HEK293 (cell line): ENCODE data around the gene MRPL28.

Source experiments
- CTCF ChIA-PET: fragments of 350-600 bp; formaldehyde crosslinking; extraction: SDS; loops from one replicate; lab custom pipeline; 2021; ENCODE audit warnings: antibody characterized with exemption; lab: Yijun Ruan, JAX
- POLR2A ChIA-PET: fragments of 300-600 bp; formaldehyde crosslinking; extraction: SDS; loops from one replicate; lab custom pipeline; 2020; ENCODE audit warnings: antibody characterized with exemption, inconsistent platforms; lab: Yijun Ruan, JAX
- H3K27ac ChIP-seq: fragments of 200-500 bp; sonication (Bioruptor generic); 2 replicates; pipeline ENCODE4 v1.5.1; 2014; ENCODE audit warnings: low read depth, low read length, control low read depth, inconsistent platforms; ENCODE audit errors: extremely low read depth
- H3K36me3 ChIP-seq, 2 experiments: fragments of 200-500 bp in 1 of 2; sonication (Bioruptor generic) in 1 of 2; 1 replicate in 1 of 2; 2 replicates in 1 of 2; pipeline ENCODE4 v1.5.1; 2014 to 2017; ENCODE audit warnings: inconsistent platforms in 2 of 2, low read length in 2 of 2; ENCODE audit not compliant: control insufficient read depth in 2 of 2, insufficient read depth in 1 of 2
- H3K4me1 ChIP-seq: fragments of 200-500 bp; sonication (Bioruptor generic); 2 replicates; pipeline ENCODE4 v1.5.1; 2014; ENCODE audit warnings: mild to moderate bottlenecking, low read length, inconsistent platforms; ENCODE audit not compliant: control insufficient read depth, insufficient read depth
- H3K4me3 ChIP-seq: 2 replicates; pipeline ENCODE4 v1.5.1; 2011; ENCODE audit warnings: low read depth, mild to moderate bottlenecking, control low read depth, low read length, moderate library complexity
- H3K9me3 ChIP-seq: fragments of 200-500 bp; sonication (Bioruptor generic); 2 replicates; pipeline ENCODE4 v1.5.1; 2014; ENCODE audit warnings: low read depth, low read length, inconsistent platforms; ENCODE audit not compliant: control insufficient read depth, insufficient read depth
- KLF1 ChIP-seq: fragments of 450-650 bp; formaldehyde crosslinking; IDR thresholded peaks from 2 replicates; pipeline ENCODE4 v1.5.1; 2016; ENCODE audit warnings: missing biosample characterization, missing genetic modification characterization
- KLF10 ChIP-seq: fragments of 450-650 bp; IDR thresholded peaks from 2 replicates; pipeline ENCODE4 v1.5.1; 2018; ENCODE audit warnings: missing biosample characterization, mild to moderate bottlenecking, missing genetic modification characterization
- KLF7 ChIP-seq: fragments of 450-650 bp; formaldehyde crosslinking; IDR thresholded peaks from 2 replicates; pipeline ENCODE4 v1.5.1; 2016; ENCODE audit warnings: missing biosample characterization, missing genetic modification characterization, borderline replicate concordance
- MYNN ChIP-seq: fragments of 450-650 bp; formaldehyde crosslinking; IDR thresholded peaks from 2 replicates; pipeline ENCODE4 v1.5.1; 2016; ENCODE audit warnings: missing biosample characterization, missing genetic modification characterization, borderline replicate concordance
- SALL2 ChIP-seq: fragments of 450-650 bp; formaldehyde crosslinking; IDR thresholded peaks from 2 replicates; pipeline ENCODE4 v1.5.0; 2017; ENCODE audit warnings: missing biosample characterization, mild to moderate bottlenecking, missing genetic modification characterization, borderline replicate concordance
- SCRT2 ChIP-seq: fragments of 450-650 bp; formaldehyde crosslinking; IDR thresholded peaks from 2 replicates; pipeline ENCODE4 v1.5.1; 2016; ENCODE audit warnings: missing biosample characterization, missing genetic modification characterization
- YY2 ChIP-seq: fragments of 450-650 bp; formaldehyde crosslinking; IDR thresholded peaks from 2 replicates; pipeline ENCODE4 v1.5.1; 2016; ENCODE audit warnings: missing biosample characterization, missing genetic modification characterization
- ZFHX2 ChIP-seq: fragments of 450-650 bp; formaldehyde crosslinking; conservative IDR thresholded peaks from 2 replicates; pipeline ENCODE4 v1.5.1; 2016; ENCODE audit warnings: missing biosample characterization, missing genetic modification characterization
- ZNF114 ChIP-seq: fragments of 450-650 bp; formaldehyde crosslinking; IDR thresholded peaks from 2 replicates; pipeline ENCODE4 v1.5.0; 2017; ENCODE audit warnings: missing biosample characterization, missing genetic modification characterization
- ZNF121 ChIP-seq: fragments of 450-650 bp; formaldehyde crosslinking; IDR thresholded peaks from 2 replicates; pipeline ENCODE4 v1.5.1; 2016; ENCODE audit warnings: missing biosample characterization, missing genetic modification characterization
- ZNF174 ChIP-seq: fragments of 450-650 bp; formaldehyde crosslinking; IDR thresholded peaks from 2 replicates; pipeline ENCODE4 v1.5.0; 2017; ENCODE audit warnings: missing biosample characterization, mild to moderate bottlenecking, missing genetic modification characterization
- ZNF18 ChIP-seq: fragments of 450-650 bp; formaldehyde crosslinking; IDR thresholded peaks from 2 replicates; pipeline ENCODE4 v1.5.1; 2016; ENCODE audit warnings: missing biosample characterization, missing genetic modification characterization
- ZNF274 ChIP-seq, 2 experiments: fragments of 200-500 bp in 1 of 2; fragments of 450-650 bp in 1 of 2; sonication (Bioruptor generic) in 1 of 2; formaldehyde crosslinking in 1 of 2; IDR thresholded peaks; 2 replicates each; pipeline versions ENCODE4 v1.5.1 to v1.6.1; 2014 to 2016; ENCODE audit warnings: borderline replicate concordance in 1 of 2, inconsistent platforms in 1 of 2, low read length in 1 of 2, missing biosample characterization in 1 of 2, missing genetic modification characterization in 1 of 2
- ZNF600 ChIP-seq: fragments of 450-650 bp; formaldehyde crosslinking; IDR thresholded peaks from 2 replicates; pipeline ENCODE4 v1.5.1; 2016; ENCODE audit warnings: missing biosample characterization, missing genetic modification characterization
- ZNF623 ChIP-seq: fragments of 450-650 bp; formaldehyde crosslinking; IDR thresholded peaks from 2 replicates; pipeline ENCODE4 v1.5.1; 2016; ENCODE audit warnings: missing biosample characterization, missing genetic modification characterization
- ZNF639 ChIP-seq: fragments of 450-650 bp; formaldehyde crosslinking; IDR thresholded peaks from 2 replicates; pipeline ENCODE4 v1.5.1; 2016; ENCODE audit warnings: missing biosample characterization, missing genetic modification characterization
- ZNF660 ChIP-seq: fragments of 450-650 bp; IDR thresholded peaks from 2 replicates; pipeline ENCODE4 v1.5.1; 2018; ENCODE audit warnings: missing biosample characterization, mild to moderate bottlenecking, missing genetic modification characterization
- ZNF664 ChIP-seq: fragments of 450-650 bp; formaldehyde crosslinking; IDR thresholded peaks from 2 replicates; pipeline ENCODE4 v1.5.1; 2016; ENCODE audit warnings: missing biosample characterization, missing genetic modification characterization
- ZNF792 ChIP-seq: fragments of 450-650 bp; formaldehyde crosslinking; IDR thresholded peaks from 2 replicates; pipeline ENCODE4 v1.5.1; 2016; ENCODE audit warnings: missing biosample characterization, missing genetic modification characterization
- TF ChIP-seq, protein P1 (sequence below): fragments of 450-650 bp; formaldehyde crosslinking; IDR thresholded peaks from 2 replicates; pipeline ENCODE4 v1.5.1; 2016; ENCODE audit warnings: missing biosample characterization, missing genetic modification characterization
- TF ChIP-seq, protein P2 (sequence below): fragments of 450-650 bp; formaldehyde crosslinking; IDR thresholded peaks from 2 replicates; pipeline ENCODE4 v1.5.1; 2016; ENCODE audit warnings: missing biosample characterization, missing genetic modification characterization
- TF ChIP-seq, protein P3 (sequence below): fragments of 450-650 bp; formaldehyde crosslinking; IDR thresholded peaks from 2 replicates; pipeline ENCODE4 v1.5.1; 2016; ENCODE audit warnings: missing biosample characterization, missing genetic modification characterization

The MRPL28 gene

GRCh38 chr16:407253-407652 lies 36.9 kb upstream of the MRPL28 start:
- CTCF ChIA-PET, result no interaction called here
- Histone ChIP-seq H3K9me3 (no peaks in the 10 kb centered on the region), H3K27ac (no peak overlapping the region), H3K4me1 (no peaks in the 10 kb centered on the region), H3K36me3 (peaks cover 0 to 15% of the 10 kb centered on the region in 2 experiments; a peak in 2 of 3 replicates)
- POLR2A ChIA-PET, result interaction anchor here (0.5 kb wide), 1 partner anchor 56 kb away, joined by 3 read pairs; no protein-coding TSS in a partner anchor
- TF ChIP-seq SALL2 (tag by site-specific recombination) (no peak), KLF7 (no peak), ZNF274 (IDR thresholded peaks at IDR 0.05; ENCODE audit: low read length) (no peak), ZNF274 (tag by site-specific recombination; IDR thresholded peaks at IDR 0.05; ENCODE audit: borderline replicate concordance) (no peak), ZNF664 (no peak), ZNF623 (tag by site-specific recombination) (no peak), ZNF792 (no peak), MYNN (tag by site-specific recombination) (no peak), ZNF121 (no peak), KLF1 (tag by site-specific recombination) (no peak), KLF10 (tag by site-specific recombination) (no peak), YY2 (tag by site-specific recombination) (no peak), ZNF660 (no peak), ZNF174 (tag by site-specific recombination) (no peak), ZNF18 (tag by site-specific recombination) (no peak), ZNF639 (tag by site-specific recombination) (no peak), ZNF114 (no peak), SCRT2 (tag by site-specific recombination) (no peak)
- TF ChIP-seq, protein P1, sequence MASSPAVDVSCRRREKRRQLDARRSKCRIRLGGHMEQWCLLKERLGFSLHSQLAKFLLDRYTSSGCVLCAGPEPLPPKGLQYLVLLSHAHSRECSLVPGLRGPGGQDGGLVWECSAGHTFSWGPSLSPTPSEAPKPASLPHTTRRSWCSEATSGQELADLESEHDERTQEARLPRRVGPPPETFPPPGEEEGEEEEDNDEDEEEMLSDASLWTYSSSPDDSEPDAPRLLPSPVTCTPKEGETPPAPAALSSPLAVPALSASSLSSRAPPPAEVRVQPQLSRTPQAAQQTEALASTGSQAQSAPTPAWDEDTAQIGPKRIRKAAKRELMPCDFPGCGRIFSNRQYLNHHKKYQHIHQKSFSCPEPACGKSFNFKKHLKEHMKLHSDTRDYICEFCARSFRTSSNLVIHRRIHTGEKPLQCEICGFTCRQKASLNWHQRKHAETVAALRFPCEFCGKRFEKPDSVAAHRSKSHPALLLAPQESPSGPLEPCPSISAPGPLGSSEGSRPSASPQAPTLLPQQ (tag by site-specific recombination), result no peak
- TF ChIP-seq, protein P2, sequence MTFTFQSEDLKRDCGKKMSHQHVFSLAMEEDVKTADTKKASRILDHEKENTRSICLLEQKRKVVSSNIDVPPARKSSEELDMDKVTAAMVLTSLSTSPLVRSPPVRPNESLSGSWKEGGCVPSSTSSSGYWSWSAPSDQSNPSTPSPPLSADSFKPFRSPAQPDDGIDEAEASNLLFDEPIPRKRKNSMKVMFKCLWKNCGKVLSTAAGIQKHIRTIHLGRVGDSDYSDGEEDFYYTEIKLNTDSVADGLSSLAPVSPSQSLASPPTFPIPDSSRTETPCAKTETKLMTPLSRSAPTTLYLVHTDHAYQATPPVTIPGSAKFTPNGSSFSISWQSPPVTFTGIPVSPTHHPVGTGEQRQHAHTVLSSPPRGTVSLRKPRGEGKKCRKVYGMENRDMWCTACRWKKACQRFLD (tag by site-specific recombination), result no peak
- TF ChIP-seq, all 188 proteins: peak for 0
- H3K4me3 ChIP-seq, result no peak overlapping the region

GRCh38 chr16:405548-406506 lies 35.5 kb upstream of the MRPL28 start:
- no peak overlapping the region for H3K27ac ChIP-seq
- no peaks in the 10 kb centered on the region for H3K4me1 ChIP-seq
- no peaks in the 10 kb centered on the region for H3K9me3 ChIP-seq
- peaks cover 0 to 3% of the 10 kb centered on the region in 2 experiments; a peak in 2 of 3 replicates for H3K36me3 ChIP-seq
- CTCF ChIA-PET, result interaction anchor here (0.6 to 0.7 kb wide), 2 partner anchors 12 to 32 kb away, joined by 3 to 4 read pairs; no protein-coding TSS in a partner anchor
- H3K4me3 ChIP-seq, result no peak overlapping the region
- 0 out of 2 replicates have a peak, but pooled peaks have one; percentile 10 for TF ChIP-seq ZFHX2 (tag by site-specific recombination)
- TF ChIP-seq, protein P2 (tag by site-specific recombination), result no peak
- peak; percentile 45; the same call in 1 of the 2 replicates for TF ChIP-seq ZNF600 (tag by site-specific recombination)
- TF ChIP-seq, protein P3, sequence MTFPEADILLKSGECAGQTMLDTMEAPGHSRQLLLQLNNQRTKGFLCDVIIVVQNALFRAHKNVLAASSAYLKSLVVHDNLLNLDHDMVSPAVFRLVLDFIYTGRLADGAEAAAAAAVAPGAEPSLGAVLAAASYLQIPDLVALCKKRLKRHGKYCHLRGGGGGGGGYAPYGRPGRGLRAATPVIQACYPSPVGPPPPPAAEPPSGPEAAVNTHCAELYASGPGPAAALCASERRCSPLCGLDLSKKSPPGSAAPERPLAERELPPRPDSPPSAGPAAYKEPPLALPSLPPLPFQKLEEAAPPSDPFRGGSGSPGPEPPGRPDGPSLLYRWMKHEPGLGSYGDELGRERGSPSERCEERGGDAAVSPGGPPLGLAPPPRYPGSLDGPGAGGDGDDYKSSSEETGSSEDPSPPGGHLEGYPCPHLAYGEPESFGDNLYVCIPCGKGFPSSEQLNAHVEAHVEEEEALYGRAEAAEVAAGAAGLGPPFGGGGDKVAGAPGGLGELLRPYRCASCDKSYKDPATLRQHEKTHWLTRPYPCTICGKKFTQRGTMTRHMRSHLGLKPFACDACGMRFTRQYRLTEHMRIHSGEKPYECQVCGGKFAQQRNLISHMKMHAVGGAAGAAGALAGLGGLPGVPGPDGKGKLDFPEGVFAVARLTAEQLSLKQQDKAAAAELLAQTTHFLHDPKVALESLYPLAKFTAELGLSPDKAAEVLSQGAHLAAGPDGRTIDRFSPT (tag by site-specific recombination), result peak; percentile 15; the same call in 1 of the 2 replicates
- TF ChIP-seq, all 188 proteins: peak for 3
- POLR2A ChIA-PET, result no interaction called here
